SK-N-SH treated with all-trans-retinoic acid at 6 μM for 48 hours (cell line): ENCODE data around the gene TM6SF1.

Source experiments
- ATAC-seq: fragments of 200-7000 bp; cut with Tn5 transposase; 3 replicates; pipeline ENCODE4 v1.9.1; 2020; ENCODE audit warnings: mild to moderate bottlenecking, moderate library complexity
- ARNTL ChIP-seq: fragments of 450-650 bp; formaldehyde crosslinking; IDR thresholded peaks from 2 replicates; pipeline ENCODE4 v1.5.0; 2020; ENCODE audit warnings: low read depth, mild to moderate bottlenecking, moderate library complexity, borderline replicate concordance
- CREB5 ChIP-seq: fragments of 250-450 bp; sonication (Bioruptor Pico); IDR thresholded peaks from 2 replicates; pipeline ENCODE4 v1.5.1; 2020; ENCODE audit warnings: low read depth, mild to moderate bottlenecking, moderate library complexity
- CSDC2 ChIP-seq: fragments of 250-450 bp; sonication (Bioruptor Pico); IDR thresholded peaks from 2 replicates; pipeline ENCODE4 v1.5.0; 2020; ENCODE audit warnings: mild to moderate bottlenecking, moderate library complexity
- CSRNP3 ChIP-seq: fragments of 250-450 bp; sonication (Bioruptor Pico); IDR thresholded peaks from 2 replicates; pipeline ENCODE4 v1.5.1; 2021; ENCODE audit warnings: mild to moderate bottlenecking, moderate library complexity
- ESRRG ChIP-seq: fragments of 250-450 bp; sonication (Bioruptor Pico); IDR thresholded peaks from 2 replicates; pipeline ENCODE4 v1.6.1; 2021; ENCODE audit warnings: mild to moderate bottlenecking
- GLIS3 ChIP-seq: fragments of 250-450 bp; sonication (Bioruptor Pico); IDR thresholded peaks from 2 replicates; pipeline ENCODE4 v1.5.0; 2020; ENCODE audit warnings: mild to moderate bottlenecking, moderate library complexity
- ISL1 ChIP-seq: fragments of 250-450 bp; sonication (Bioruptor Pico); IDR thresholded peaks from 2 replicates; pipeline ENCODE4 v2.1.2; 2022; ENCODE audit warnings: mild to moderate bottlenecking, moderate library complexity
- OSR1 ChIP-seq: fragments of 250-450 bp; sonication (Bioruptor Pico); IDR thresholded peaks from 2 replicates; pipeline ENCODE4 v1.8.0; 2022; ENCODE audit warnings: moderate library complexity, mild to moderate bottlenecking, inconsistent platforms
- PATZ1 ChIP-seq: fragments of 250-450 bp; sonication (Bioruptor Pico); IDR thresholded peaks from 2 replicates; pipeline ENCODE4 v1.8.0; 2020; ENCODE audit warnings: mild to moderate bottlenecking, moderate library complexity, borderline replicate concordance
- POU6F1 ChIP-seq: fragments of 250-450 bp; sonication (Bioruptor Pico); IDR thresholded peaks from 2 replicates; pipeline ENCODE4 v1.8.0; 2021; ENCODE audit warnings: low read depth, mild to moderate bottlenecking, moderate library complexity, borderline replicate concordance
- PPARA ChIP-seq: fragments of 250-450 bp; sonication (Bioruptor Pico); IDR thresholded peaks from 2 replicates; pipeline ENCODE4 v1.5.0; 2020; ENCODE audit warnings: mild to moderate bottlenecking, borderline replicate concordance
- SNAI2 ChIP-seq: fragments of 250-450 bp; sonication (Bioruptor Pico); IDR thresholded peaks from 2 replicates; pipeline ENCODE4 v1.5.0; 2020; ENCODE audit warnings: mild to moderate bottlenecking, moderate library complexity
- TCF4 ChIP-seq: fragments of 250-450 bp; sonication (Bioruptor Pico); IDR thresholded peaks from 2 replicates; pipeline ENCODE4 v1.8.0; 2021; ENCODE audit warnings: mild to moderate bottlenecking, moderate library complexity, borderline replicate concordance
- TOX ChIP-seq: fragments of 250-450 bp; sonication (Bioruptor Pico); IDR thresholded peaks from 2 replicates; pipeline ENCODE4 v1.8.0; 2021; ENCODE audit warnings: mild to moderate bottlenecking, moderate library complexity, borderline replicate concordance
- TSHZ2 ChIP-seq: fragments of 250-450 bp; sonication (Bioruptor Pico); IDR thresholded peaks from 2 replicates; pipeline ENCODE4 v1.5.0; 2020; ENCODE audit warnings: mild to moderate bottlenecking, moderate library complexity
- ZC3H10 ChIP-seq: fragments of 250-450 bp; sonication (Bioruptor Pico); IDR thresholded peaks from 2 replicates; pipeline ENCODE4 v1.5.1; 2021; ENCODE audit warnings: mild to moderate bottlenecking, moderate library complexity
- ZFP3 ChIP-seq: fragments of 250-450 bp; sonication (Bioruptor Pico); IDR thresholded peaks from 2 replicates; pipeline ENCODE4 v1.5.0; 2020; ENCODE audit warnings: mild to moderate bottlenecking, moderate library complexity
- ZNF565 ChIP-seq: fragments of 450-650 bp; formaldehyde crosslinking; conservative IDR thresholded peaks from 2 replicates; pipeline ENCODE4 v1.5.0; 2020; ENCODE audit warnings: low read depth, mild to moderate bottlenecking, moderate library complexity
- ZNF70 ChIP-seq: fragments of 450-650 bp; formaldehyde crosslinking; IDR thresholded peaks from 2 replicates; pipeline ENCODE4 v1.5.0; 2020; ENCODE audit warnings: mild to moderate bottlenecking, moderate library complexity
- ZNF8 ChIP-seq: fragments of 450-650 bp; formaldehyde crosslinking; IDR thresholded peaks from 2 replicates; pipeline ENCODE4 v1.5.0; 2020; ENCODE audit warnings: mild to moderate bottlenecking, moderate library complexity

The TM6SF1 gene

GRCh38 chr15:83153288-83153687, 45.8 kb downstream of the TM6SF1 start (continued):
- TF ChIP-seq CSRNP3 (CRISPR knock-in tag) (no peak), TCF4 (CRISPR knock-in tag) (no peak), ESRRG (CRISPR knock-in tag) (no peak), CREB5 (CRISPR knock-in tag) (no peak), ISL1 (CRISPR knock-in tag) (no peak), OSR1 (CRISPR knock-in tag) (no peak), PATZ1 (no peak), CSDC2 (CRISPR knock-in tag) (no peak), ZNF8 (CRISPR knock-in tag) (no peak)

GRCh38 chr15:83155942-83156341, 48.5 kb downstream of the TM6SF1 start:
- TF ChIP-seq TOX, result no peak
- TF ChIP-seq PPARA (CRISPR knock-in tag), result no peak
- no peak for TF ChIP-seq ZNF8 (CRISPR knock-in tag)
- TF ChIP-seq SNAI2 (CRISPR knock-in tag), result no peak
- no peak for TF ChIP-seq OSR1 (CRISPR knock-in tag)
- no peak for TF ChIP-seq CSDC2 (CRISPR knock-in tag)
- TF ChIP-seq ZFP3, result no peak
- no peak for TF ChIP-seq TCF4 (CRISPR knock-in tag)
- TF ChIP-seq ZNF565 (CRISPR knock-in tag), result no peak
- TF ChIP-seq CREB5 (CRISPR knock-in tag), result no peak
- no peak for TF ChIP-seq TSHZ2
- TF ChIP-seq ARNTL (CRISPR knock-in tag), result no peak
- TF ChIP-seq ZC3H10 (CRISPR knock-in tag), result no peak
- no peak for TF ChIP-seq ZNF70
- TF ChIP-seq ESRRG (CRISPR knock-in tag), result no peak
- no peak for TF ChIP-seq ISL1 (CRISPR knock-in tag)
- no peak for ATAC-seq

- ATAC-seq, result no peak
- TF ChIP-seq PATZ1 (no peak), CREB5 (CRISPR knock-in tag) (no peak), ZNF8 (CRISPR knock-in tag) (no peak), ZNF70 (no peak), ARNTL (CRISPR knock-in tag) (no peak), TOX (no peak), SNAI2 (CRISPR knock-in tag) (no peak), TCF4 (CRISPR knock-in tag) (no peak), CSRNP3 (CRISPR knock-in tag) (no peak), ZFP3 (no peak), CSDC2 (CRISPR knock-in tag) (no peak), GLIS3 (CRISPR knock-in tag) (no peak), OSR1 (CRISPR knock-in tag) (no peak), POU6F1 (CRISPR knock-in tag) (no peak)
Measured at GRCh38 chr15:83158393-83158792, 50.9 kb downstream of the TM6SF1 start.
